Lower lobe of right lung (tissue), 2 donors: ENCODE measurements around the gene MMP25. TPM values are rescaled to one million over a fixed set of nuclear protein-coding genes. Genes with fewer than 3 reads are reported as not detected.

ENCODE experiments used
- ATAC-seq, 2 donors: fragments of 200-7000 bp; cut with Tn5 transposase; one replicate each; pipeline ENCODE4 v1.9.1; 2020 to 2022; ENCODE audit warnings: mild to moderate bottlenecking in 2 of 2, moderate library complexity in 2 of 2
- DNase-seq: peaks from one replicate; pipeline ENCODE4 v3.0.0-alpha.2; 2020
- H3K27ac ChIP-seq: fragments of 200-600 bp; one replicate; pipeline ENCODE4 v1.8.0; 2022
- H3K27me3 ChIP-seq: fragments of 200-600 bp; one replicate; pipeline ENCODE4 v1.8.0; 2022; ENCODE audit warnings: low read depth
- H3K36me3 ChIP-seq: fragments of 200-600 bp; one replicate; pipeline ENCODE4 v1.8.0; 2022; ENCODE audit warnings: mild to moderate bottlenecking
- H3K4me1 ChIP-seq: fragments of 200-600 bp; one replicate; pipeline ENCODE4 v1.8.0; 2022
- H3K4me3 ChIP-seq: fragments of 200-600 bp; one replicate; pipeline ENCODE4 v1.8.0; 2022; ENCODE audit warnings: mild to moderate bottlenecking
- H3K9me3 ChIP-seq: fragments of 200-600 bp; one replicate; pipeline ENCODE4 v1.8.0; 2022
- CTCF ChIP-seq: fragments of 200-600 bp; IDR thresholded peaks from one replicate; pipeline ENCODE4 v1.8.0; 2022; ENCODE audit warnings: antibody characterized with exemption, mild to moderate bottlenecking
- intact Hi-C: fragments of 100-400 bp; cut with DNase I; formaldehyde crosslinking; loops from one replicate; pipeline ENCODE4 v1.11.0; 2022
- total RNA-seq: library from RNA; stranded (reverse); fragmentation: NEBNext Ultra II Directional; extraction: Animal tissue kit (Norgen Biotek cat#: 25700); gene quantifications from one replicate; pipeline ENCODE4 v1.2.1, GENCODE V29; 2021
- donor health status: DM: no; HTN: yes; CAD: no; lungs with severe emphysema.

Gene MMP25
- total RNA-seq, 1 donor from 2014 or later: 22.7 TPM

- no peak for DNase-seq
Observed at GRCh38 chr16:3019594-3020246, 26.6 kb upstream of the MMP25 start.

GRCh38 chr16:3020247-3020603, 26.1 kb upstream of the MMP25 start, which contains the start of gene TNFRSF12A:
Gene TNFRSF12A, plus strand, starts transcription at chr16:3020368. Its CDS starts 30 bp downstream, at chr16:3020398.
- Histone ChIP-seq H3K27ac (peak within 1 kb of the TSS; percentile 94), H3K4me3 (peak within 1 kb of the TSS; percentile 77), H3K9me3 (no peaks in the 10 kb centered on the region), H3K27me3 (peaks cover 18% of the 10 kb centered on the region), H3K36me3 (no peaks in the 10 kb centered on the region), H3K4me1 (peaks cover 64% of the 10 kb centered on the region)
- TF ChIP-seq CTCF: no peak
- intact Hi-C loops: no loop called here
- ATAC-seq (peak; percentile 61 to 66), DNase-seq (peak; percentile 88)

More at GRCh38 chr16:3019594-3020246, 26.6 kb upstream of the MMP25 start:
- Histone ChIP-seq H3K4me1 (peaks cover 59% of the 10 kb centered on the region), H3K36me3 (no peaks in the 10 kb centered on the region), H3K4me3 (peak overlapping the region; percentile 77), H3K9me3 (no peaks in the 10 kb centered on the region), H3K27ac (no peak overlapping the region), H3K27me3 (peaks cover 18% of the 10 kb centered on the region)
- ATAC-seq: no peak
- intact Hi-C loops: no loop called here
- no peak for TF ChIP-seq CTCF

- H3K4me1 ChIP-seq: peaks cover 66% of the 10 kb centered on the region
- H3K27ac ChIP-seq: peak overlapping the region; percentile 94
- intact Hi-C loops: no loop called here
- TF ChIP-seq CTCF: no peak
- peaks cover under 1% of the 10 kb centered on the region for H3K36me3 ChIP-seq
- H3K27me3 ChIP-seq: peaks cover 18% of the 10 kb centered on the region
- ATAC-seq (peak; percentile 67 to 79), DNase-seq (peak; percentile 89)
- no peaks in the 10 kb centered on the region for H3K9me3 ChIP-seq
- H3K4me3 ChIP-seq: peak overlapping the region; percentile 77
Observed at GRCh38 chr16:3020604-3021448, 25.5 kb upstream of the MMP25 start.

- Histone ChIP-seq H3K4me3 (peak overlapping the region; percentile 77), H3K36me3 (peaks cover 9% of the 10 kb centered on the region), H3K9me3 (no peaks in the 10 kb centered on the region), H3K27me3 (peaks cover 18% of the 10 kb centered on the region), H3K27ac (peak overlapping the region; percentile 94), H3K4me1 (peaks cover 66% of the 10 kb centered on the region)
- DNase-seq (peak; percentile 90), ATAC-seq (peak; percentile 65 to 77)
- intact Hi-C loops: no loop called here
- peak; percentile 33 for TF ChIP-seq CTCF
Observed at GRCh38 chr16:3021449-3022207, 24.7 kb upstream of the MMP25 start.

GRCh38 chr16:3022208-3022683, 24.1 kb upstream of the MMP25 start:
- ATAC-seq (peak; percentile 60 to 61), DNase-seq (peak; percentile 92)
- peaks cover 15% of the 10 kb centered on the region for H3K36me3 ChIP-seq
- H3K4me1 ChIP-seq: peaks cover 66% of the 10 kb centered on the region
- intact Hi-C loops: no loop called here
- H3K4me3 ChIP-seq: peak overlapping the region; percentile 77
- peaks cover 15% of the 10 kb centered on the region for H3K27me3 ChIP-seq
- H3K9me3 ChIP-seq: no peaks in the 10 kb centered on the region
- H3K27ac ChIP-seq: peak overlapping the region; percentile 94
- no peak for TF ChIP-seq CTCF
